K562 (cell line): Measurements from ENCODE around the gene SARS2. TPM values are rescaled to one million over a fixed set of nuclear protein-coding genes. Genes with fewer than 3 reads are reported as not detected.
A peak's percentile ranks its signal among the peaks of the same experiment; 100 is the strongest.

Experiments used
- ARID3B ChIP-seq: fragments of 250-450 bp; sonication (Bioruptor Pico); IDR thresholded peaks from 2 replicates; pipeline ENCODE4 v1.4.0; 2020; ENCODE audit warnings: borderline replicate concordance
- BCL6 ChIP-seq: fragments of 250-450 bp; sonication (Bioruptor Pico); IDR thresholded peaks from 2 replicates; pipeline ENCODE4 v1.4.0; 2020
- CTCF ChIP-seq, 3 experiments: IDR thresholded peaks in 2 of 3; conservative IDR thresholded peaks in 1 of 3; 2 replicates each; pipeline ENCODE4 v1.5.1; 2011 to 2012; ENCODE audit warnings: low read length in 3 of 3, mild to moderate bottlenecking in 3 of 3, control low read depth in 2 of 3, improper control_type of control experiment in 1 of 3, inconsistent platforms in 1 of 3, low read depth in 1 of 3, mixed read lengths in 1 of 3, moderate library complexity in 1 of 3; ENCODE audit not compliant: insufficient read depth in 2 of 3
- EWSR1 ChIP-seq: fragments of 450-650 bp; IDR thresholded peaks from 2 replicates; pipeline ENCODE4 v1.6.1; 2018; ENCODE audit warnings: borderline replicate concordance, mild to moderate bottlenecking, low read depth, moderate library complexity; ENCODE audit not compliant: partially characterized antibody
- FOXA3 ChIP-seq, 2 experiments: fragments of 450-650 bp in 1 of 2; sonication (generic) in 1 of 2; formaldehyde crosslinking; IDR thresholded peaks in 1 of 2; conservative IDR thresholded peaks in 1 of 2; 2 replicates each; pipeline versions ENCODE4 v1.4.0 to v1.8.0; 2020 to 2022; ENCODE audit warnings: mild to moderate bottlenecking in 2 of 2, missing genetic modification reagents in 1 of 2
- IRF2 ChIP-seq: sonication (generic); formaldehyde crosslinking; IDR thresholded peaks from 2 replicates; pipeline ENCODE4 v1.8.1; 2022; ENCODE audit warnings: mild to moderate bottlenecking, missing genetic modification reagents
- LEF1 ChIP-seq: fragments of 450-650 bp; IDR thresholded peaks from 2 replicates; pipeline ENCODE4 v1.6.1; 2016; ENCODE audit warnings: mild to moderate bottlenecking
- MTA3 ChIP-seq: fragments of 450-650 bp; formaldehyde crosslinking; IDR thresholded peaks from 2 replicates; pipeline ENCODE4 v1.6.1; 2017; ENCODE audit warnings: mild to moderate bottlenecking, borderline replicate concordance
- POLR3A ChIP-seq: IDR thresholded peaks from 2 replicates; pipeline ENCODE4 v1.6.1; 2011; ENCODE audit warnings: borderline replicate concordance, mild to moderate bottlenecking, moderate library complexity; ENCODE audit not compliant: insufficient read length, insufficient read depth; ENCODE audit errors: extremely low read depth
- RBM34 ChIP-seq: fragments of 200-400 bp; formaldehyde crosslinking; IDR thresholded peaks from 2 replicates; pipeline ENCODE4 v1.6.1; 2018; ENCODE audit warnings: low read length, borderline replicate concordance; ENCODE audit not compliant: insufficient read depth
- SAP30 ChIP-seq: fragments of 200-600 bp; sonication (generic); IDR thresholded peaks from 2 replicates; pipeline ENCODE4 v1.6.1; 2012; ENCODE audit warnings: borderline replicate concordance, low read depth, mild to moderate bottlenecking, moderate library complexity, low read length, control low read depth, inconsistent platforms; ENCODE audit not compliant: insufficient read depth, poor library complexity, severe bottlenecking
- SMAD2 ChIP-seq: fragments of 150-350 bp; IDR thresholded peaks from 2 replicates; pipeline ENCODE4 v1.6.1; 2014; ENCODE audit warnings: low read depth, mild to moderate bottlenecking, low read length
- SP2 ChIP-seq: IDR thresholded peaks from 2 replicates; pipeline ENCODE4 v1.6.1; 2011; ENCODE audit warnings: mild to moderate bottlenecking, low read depth, low read length, moderate library complexity; ENCODE audit not compliant: poor library complexity, severe bottlenecking; ENCODE audit errors: extremely low read depth
- SRSF1 ChIP-seq: fragments of 200-400 bp; formaldehyde crosslinking; IDR thresholded peaks from 2 replicates; pipeline ENCODE4 v1.6.1; 2017; ENCODE audit warnings: mild to moderate bottlenecking, low read depth, low read length, moderate library complexity
- SRSF3 ChIP-seq: fragments of 200-400 bp; formaldehyde crosslinking; IDR thresholded peaks from 2 replicates; pipeline ENCODE4 v1.6.1; 2016; ENCODE audit warnings: mild to moderate bottlenecking, low read length, moderate library complexity; ENCODE audit not compliant: insufficient read depth
- TFAM ChIP-seq: fragments of 250-450 bp; sonication (Bioruptor Pico); conservative IDR thresholded peaks from 2 replicates; pipeline ENCODE4 v1.5.0; 2021; ENCODE audit warnings: mild to moderate bottlenecking, moderate library complexity
- THRAP3 ChIP-seq: fragments of 450-650 bp; IDR thresholded peaks from 2 replicates; pipeline ENCODE4 v1.6.1; 2016; ENCODE audit warnings: mild to moderate bottlenecking, inconsistent platforms, borderline replicate concordance
- YY1 ChIP-seq, 3 experiments: IDR thresholded peaks; 2 replicates each; pipeline ENCODE4 v1.6.1; 2011; ENCODE audit warnings: low read length in 2 of 3, mild to moderate bottlenecking in 2 of 3, moderate library complexity in 2 of 3, borderline replicate concordance in 1 of 3, control low read depth in 1 of 3, low read depth in 1 of 3; ENCODE audit not compliant: insufficient read depth in 3 of 3, insufficient replicate concordance in 2 of 3, control insufficient read depth in 1 of 3, insufficient read length in 1 of 3; ENCODE audit errors: extremely low read depth in 1 of 3
- ZFPM2 ChIP-seq: fragments of 250-450 bp; sonication (Bioruptor Pico); IDR thresholded peaks from 2 replicates; pipeline ENCODE4 v1.5.1; 2022; ENCODE audit warnings: mild to moderate bottlenecking
- ZNF24 ChIP-seq: fragments of 450-650 bp; IDR thresholded peaks from 2 replicates; pipeline ENCODE4 v1.6.1; 2016
- ZNF280A ChIP-seq: fragments of 450-650 bp; IDR thresholded peaks from 2 replicates; pipeline ENCODE4 v1.6.1; 2018; ENCODE audit warnings: mild to moderate bottlenecking, low read depth; ENCODE audit not compliant: partially characterized antibody
- ZNF780A ChIP-seq: fragments of 250-450 bp; sonication (Bioruptor Pico); IDR thresholded peaks from 2 replicates; pipeline ENCODE4 v1.5.0; 2021; ENCODE audit warnings: mild to moderate bottlenecking
- polyA plus RNA-seq, 8 experiments: library from polyadenylated mRNA; depleted of rRNA in 4 of 8; stranded (reverse) in 5 of 8; unstranded in 3 of 8; fragments of >200 nt; fragmentation: Nextera tagmentation in 2 of 8; fragmentation: Illumina TruSeq in 1 of 8; extraction: Ambion mirVana in 2 of 8; extraction: Trizol in 1 of 8; gene quantifications; 2 replicates each; pipeline versions ENCODE4 v1.2.1 to v1.2.3, GENCODE V29; 2011 to 2014; ENCODE audit warnings: inconsistent platforms in 1 of 8, missing spikeins in 1 of 8
- total RNA-seq, 7 experiments: library from RNA; depleted of rRNA in 6 of 7; stranded (reverse); fragments of >200 nt in 6 of 7; fragmentation: Illumina TruSeq in 2 of 7; extraction: Trizol in 2 of 7; gene quantifications; 2 replicates each; pipeline versions ENCODE4 v1.2.1 to v1.2.3, GENCODE V29; 2011 to 2021; ENCODE audit warnings: low replicate concordance in 1 of 7

SARS2 gene
- total and polyA plus RNA-seq, 9 of the 15 experiments (the other 6 are each of a cell fraction or from before 2014, with no cell fraction given): 3.1 to 59.1 (median 31.7) TPM

GRCh38 chr19:38899447-38900201 is 30.9 kb downstream of the SARS2 start, which contains the start of the genes NFKBIB and SIRT2 (continued):
- peak; percentile 95 to 99 (median 99) for TF ChIP-seq YY1 (IDR thresholded peaks at IDR 0.05; ENCODE audit: borderline replicate concordance in 1 of 3, control insufficient read depth in 1 of 3, extremely low read depth in 1 of 3, insufficient read depth in 3 of 3, insufficient read length in 1 of 3, insufficient replicate concordance in 2 of 3, low read depth in 1 of 3, low read length in 2 of 3)
- TF ChIP-seq ARID3B (CRISPR knock-in tag): no peak
- TF ChIP-seq ZNF780A (CRISPR knock-in tag): no peak
- no peak for TF ChIP-seq EWSR1
- no peak for TF ChIP-seq SRSF1
- TF ChIP-seq IRF2 (CRISPR knock-in tag): no peak
- TF ChIP-seq POLR3A: no peak
- TF ChIP-seq RBM34: no peak
- TF ChIP-seq TFAM: no peak
- TF ChIP-seq ZFPM2 (CRISPR knock-in tag): 0 out of 2 replicates have a peak, but pooled peaks have one; percentile 25
- TF ChIP-seq SAP30: peak; percentile 92
- no peak for TF ChIP-seq ZNF280A
- peak; percentile 70 for TF ChIP-seq SP2
- TF ChIP-seq BCL6 (CRISPR knock-in tag): no peak; the same call in 1 of the 2 replicates
- no peak for TF ChIP-seq LEF1
- no peak for TF ChIP-seq SMAD2
- no peak for TF ChIP-seq SRSF3
- peak; percentile 98 for TF ChIP-seq MTA3
- no peak for TF ChIP-seq THRAP3
- no peak for TF ChIP-seq FOXA3 (CRISPR knock-in tag; conservative IDR thresholded peaks at IDR 0.05 in 1 of 2, IDR thresholded peaks at IDR 0.05 in 1 of 2)
- no peak for TF ChIP-seq ZNF24
- peak in 1 of 3 experiments; percentile 27; a peak in 2 of 6 replicates for TF ChIP-seq CTCF (IDR thresholded peaks at IDR 0.05 in 2 of 3, conservative IDR thresholded peaks at IDR 0.05 in 1 of 3; ENCODE audit: insufficient read depth in 2 of 3, low read depth in 1 of 3, low read length in 3 of 3)
